ENCODE measurements around the gene BCCIP. TPM values are rescaled to one million over a fixed set of nuclear protein-coding genes. Genes with fewer than 3 reads are reported as not detected.

Gene BCCIP
- total and polyA plus RNA-seq, 2 donors (not counting 1 experiment from before 2014, with no cell fraction given), result 10.5 to 40.7 TPM

- no peak overlapping the region for H3K4me2 ChIP-seq (replicated peaks; ENCODE audit: low read depth, low read length, poor library complexity, severe bottlenecking)
- Mint-ChIP-seq H3K4me1 (no peaks in the 10 kb centered on the region), H3K4me3 (no peak overlapping the region), H3K27me3 (no peaks in the 10 kb centered on the region), H3K9me3 (ENCODE audit: insufficient read depth) (no peaks in the 10 kb centered on the region), H3K27ac (no peak overlapping the region)
- H2AFZ ChIP-seq (ENCODE audit: insufficient read depth, low read depth, low read length, poor library complexity, severe bottlenecking), result no peak overlapping the region
- no peaks in the 10 kb centered on the region for H3K79me2 ChIP-seq (ENCODE audit: control insufficient read depth, insufficient read depth, low read length)
- intact Hi-C loops (cut with micrococcal nuclease), result no loop called here
- H3K9me3 ChIP-seq (ENCODE audit: control extremely low read depth in 1 of 3, control insufficient read depth in 2 of 3, insufficient read depth in 1 of 3, low read length in 2 of 3), result no peaks in the 10 kb centered on the region
- no peaks in the 10 kb centered on the region for H3K4me1 ChIP-seq (ENCODE audit: control insufficient read depth in 2 of 2, insufficient read depth in 2 of 2, low read length in 2 of 2)
- H3K4me3 ChIP-seq (ENCODE audit: control extremely low read depth in 1 of 5, extremely low read depth in 1 of 5, insufficient read depth in 1 of 5, low read depth in 2 of 5, low read length in 4 of 5), result no peak overlapping the region
- H4K20me1 ChIP-seq (ENCODE audit: control insufficient read depth, insufficient read depth, low read length, poor library complexity, severe bottlenecking), result no peaks in the 10 kb centered on the region
- no peak overlapping the region for H3K27ac ChIP-seq (ENCODE audit: low read length in 2 of 2)
- no peaks in the 10 kb centered on the region for H3K27me3 ChIP-seq (replicated peaks in 1 of 4; ENCODE audit: control extremely low read depth in 1 of 4, control insufficient read depth in 3 of 4, insufficient read depth in 4 of 4, low read length in 3 of 4)
- H3K36me3 ChIP-seq (replicated peaks in 1 of 2; ENCODE audit: control extremely low read depth in 1 of 2, control insufficient read depth in 1 of 2, extremely low read depth in 1 of 2, insufficient read depth in 2 of 2, low read length in 1 of 2), result peaks cover 0 to 16% of the 10 kb centered on the region in 2 experiments
- no peak for TF ChIP-seq CTCF (IDR thresholded peaks at IDR 0.05)
- TF ChIP-seq EZH2 (IDR thresholded peaks at IDR 0.05; ENCODE audit: borderline replicate concordance, insufficient read depth, low read depth, low read length, poor library complexity, severe bottlenecking), result no peak
- 60% methylated on average over 1 of the region's 2 CpGs for WGBS (ENCODE audit: insufficient coverage)
- ChIA-PET POLR2A (no interaction called here), CTCF (no interaction called here)
- H3K9ac ChIP-seq (ENCODE audit: low read length), result no peak overlapping the region
- DNase-seq (no peak), ATAC-seq (ENCODE audit: low read depth) (no peak)
These were observed 25.0 kb downstream of the BCCIP start for GRCh38 chr10:125848371-125848770.

GRCh38 chr10:125848857-125849256 is 25.5 kb downstream of the BCCIP start:
- intact Hi-C loops (cut with micrococcal nuclease), result no loop called here
- WGBS (ENCODE audit: insufficient coverage), result 100% methylated on average over 1 of the region's 2 CpGs

More at GRCh38 chr10:125848857-125849256, 25.5 kb downstream of the BCCIP start:
- no peaks in the 10 kb centered on the region for H3K9me3 Mint-ChIP-seq (ENCODE audit: insufficient read depth)
- H3K4me2 ChIP-seq (replicated peaks; ENCODE audit: low read depth, low read length, poor library complexity, severe bottlenecking), result no peak overlapping the region
- H2AFZ ChIP-seq (ENCODE audit: insufficient read depth, low read depth, low read length, poor library complexity, severe bottlenecking), result no peak overlapping the region
- H3K27me3 Mint-ChIP-seq, result no peaks in the 10 kb centered on the region
- peaks cover 0 to 16% of the 10 kb centered on the region in 2 experiments for H3K36me3 ChIP-seq (replicated peaks in 1 of 2; ENCODE audit: control extremely low read depth in 1 of 2, control insufficient read depth in 1 of 2, extremely low read depth in 1 of 2, insufficient read depth in 2 of 2, low read length in 1 of 2)
- H4K20me1 ChIP-seq (ENCODE audit: control insufficient read depth, insufficient read depth, low read length, poor library complexity, severe bottlenecking), result no peaks in the 10 kb centered on the region
- ATAC-seq (ENCODE audit: low read depth) (no peak), DNase-seq (no peak)
- H3K4me3 ChIP-seq (ENCODE audit: control extremely low read depth in 1 of 5, extremely low read depth in 1 of 5, insufficient read depth in 1 of 5, low read depth in 2 of 5, low read length in 4 of 5), result no peak overlapping the region
- H3K4me1 ChIP-seq (ENCODE audit: control insufficient read depth in 2 of 2, insufficient read depth in 2 of 2, low read length in 2 of 2), result no peaks in the 10 kb centered on the region
- no peaks in the 10 kb centered on the region for H3K9me3 ChIP-seq (ENCODE audit: control extremely low read depth in 1 of 3, control insufficient read depth in 2 of 3, insufficient read depth in 1 of 3, low read length in 2 of 3)
- H3K4me3 Mint-ChIP-seq, result no peak overlapping the region
- H3K79me2 ChIP-seq (ENCODE audit: control insufficient read depth, insufficient read depth, low read length), result no peaks in the 10 kb centered on the region
- no peaks in the 10 kb centered on the region for H3K4me1 Mint-ChIP-seq
- POLR2A ChIA-PET, result no interaction called here
- TF ChIP-seq CTCF (IDR thresholded peaks at IDR 0.05) (no peak), EZH2 (IDR thresholded peaks at IDR 0.05; ENCODE audit: borderline replicate concordance, insufficient read depth, low read depth, low read length, poor library complexity, severe bottlenecking) (no peak)
- H3K27ac Mint-ChIP-seq, result no peak overlapping the region
- H3K9ac ChIP-seq (ENCODE audit: low read length), result no peak overlapping the region
- H3K27me3 ChIP-seq (replicated peaks in 1 of 4; ENCODE audit: control extremely low read depth in 1 of 4, control insufficient read depth in 3 of 4, insufficient read depth in 4 of 4, low read length in 3 of 4), result no peaks in the 10 kb centered on the region
- CTCF ChIA-PET, result no interaction called here
- no peak overlapping the region for H3K27ac ChIP-seq (ENCODE audit: low read length in 2 of 2)

All from B cell (primary cell).